ENCODE results near the gene FRK.

DNA sequence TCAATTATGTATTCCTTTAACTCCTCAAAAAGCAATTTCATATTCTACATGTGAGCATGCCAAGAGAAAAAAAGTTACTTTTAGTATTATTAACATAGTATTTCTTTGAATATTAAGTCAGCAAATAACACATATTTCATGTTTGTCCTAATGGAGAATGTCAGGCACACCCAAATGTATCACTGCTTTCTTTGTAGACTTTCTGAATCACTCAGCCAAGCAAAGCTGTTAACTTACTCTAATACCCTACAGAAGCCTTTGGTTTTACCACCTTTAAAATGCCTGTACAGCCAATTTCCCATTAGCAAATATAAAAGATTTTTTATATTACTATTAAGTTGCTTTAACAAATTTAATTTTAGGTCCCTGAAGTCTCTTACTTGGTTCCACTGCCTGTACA lies 23.8 kb downstream of the FRK start:
- TF ChIP-seq, protein P1, sequence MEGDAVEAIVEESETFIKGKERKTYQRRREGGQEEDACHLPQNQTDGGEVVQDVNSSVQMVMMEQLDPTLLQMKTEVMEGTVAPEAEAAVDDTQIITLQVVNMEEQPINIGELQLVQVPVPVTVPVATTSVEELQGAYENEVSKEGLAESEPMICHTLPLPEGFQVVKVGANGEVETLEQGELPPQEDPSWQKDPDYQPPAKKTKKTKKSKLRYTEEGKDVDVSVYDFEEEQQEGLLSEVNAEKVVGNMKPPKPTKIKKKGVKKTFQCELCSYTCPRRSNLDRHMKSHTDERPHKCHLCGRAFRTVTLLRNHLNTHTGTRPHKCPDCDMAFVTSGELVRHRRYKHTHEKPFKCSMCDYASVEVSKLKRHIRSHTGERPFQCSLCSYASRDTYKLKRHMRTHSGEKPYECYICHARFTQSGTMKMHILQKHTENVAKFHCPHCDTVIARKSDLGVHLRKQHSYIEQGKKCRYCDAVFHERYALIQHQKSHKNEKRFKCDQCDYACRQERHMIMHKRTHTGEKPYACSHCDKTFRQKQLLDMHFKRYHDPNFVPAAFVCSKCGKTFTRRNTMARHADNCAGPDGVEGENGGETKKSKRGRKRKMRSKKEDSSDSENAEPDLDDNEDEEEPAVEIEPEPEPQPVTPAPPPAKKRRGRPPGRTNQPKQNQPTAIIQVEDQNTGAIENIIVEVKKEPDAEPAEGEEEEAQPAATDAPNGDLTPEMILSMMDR (IDR thresholded peaks at IDR 0.05): no peak
- TF ChIP-seq POLR2A (IDR thresholded peaks at IDR 0.05): no peak
- no peak for TF ChIP-seq EP300 (IDR thresholded peaks at IDR 0.05)

All from sigmoid colon (tissue), 4 donors.